Limb (tissue), 2 donors: Measurements from ENCODE around the gene PBX3.
A peak's percentile ranks its signal among the peaks of the same experiment; 100 is the strongest.

Experiments
- DNase-seq, 2 donors: peaks; one replicate each; pipeline ENCODE4 v3.0.0-alpha.2; 2016; ENCODE audit errors: extremely low spot score in 2 of 2

PBX3 gene

DNA sequence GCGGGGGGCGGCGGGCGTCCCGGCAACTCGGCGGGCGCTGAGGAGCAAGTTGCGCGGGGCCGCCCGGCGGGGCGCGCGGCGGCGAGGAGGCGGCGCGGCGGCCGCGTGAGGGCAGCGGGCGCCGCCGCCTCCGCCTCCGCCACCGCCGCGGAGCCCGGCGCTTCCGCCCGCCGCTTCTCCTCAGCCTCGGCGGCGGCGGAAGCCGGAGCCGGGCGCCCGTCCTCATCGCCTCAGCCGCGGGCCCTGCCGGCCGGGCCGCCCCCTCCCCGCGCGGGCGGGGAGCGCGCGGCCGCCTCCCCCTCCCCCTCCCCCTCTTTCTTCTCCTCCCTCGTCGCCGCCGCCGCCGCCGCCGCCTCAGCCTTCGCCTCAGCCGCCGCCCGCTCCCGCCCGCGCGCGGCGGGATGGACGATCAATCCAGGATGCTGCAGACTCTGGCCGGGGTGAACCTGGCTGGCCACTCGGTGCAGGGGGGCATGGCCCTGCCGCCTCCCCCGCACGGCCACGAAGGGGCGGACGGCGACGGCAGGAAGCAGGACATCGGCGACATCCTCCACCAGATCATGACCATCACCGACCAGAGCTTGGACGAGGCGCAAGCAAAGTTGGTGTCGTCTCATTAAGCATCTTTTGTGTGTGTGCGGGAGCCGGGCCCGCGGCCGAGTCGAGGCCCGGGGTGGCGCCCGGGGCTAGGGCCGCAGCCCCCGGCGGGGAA is at the start of gene PBX3:
PBX3 (plus strand) TSS at position 321 of the 712 bp plus-strand sequence.
- DNase-seq: peak; percentile 34 to 83

DNA sequence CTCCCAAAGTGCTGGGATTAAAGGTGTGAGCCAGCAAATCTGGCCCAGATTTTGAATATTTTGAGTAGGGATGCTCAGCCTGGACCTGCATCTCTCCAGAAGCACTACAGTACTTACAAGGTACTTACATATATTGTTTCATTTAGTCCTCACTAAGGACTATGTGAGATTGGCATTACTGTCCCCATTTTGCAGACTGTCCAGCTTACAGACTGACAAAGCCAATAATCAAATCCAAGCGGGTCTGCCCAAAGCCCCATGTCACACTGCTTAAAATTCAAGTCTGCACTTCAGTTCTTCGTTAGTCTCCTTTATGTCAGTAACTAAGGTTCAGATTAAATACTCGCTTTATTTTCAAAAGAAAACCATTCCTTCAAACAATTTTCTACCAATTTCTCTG is 47.3 kb upstream of the PBX3 start:
- DNase-seq: no peak

DNA sequence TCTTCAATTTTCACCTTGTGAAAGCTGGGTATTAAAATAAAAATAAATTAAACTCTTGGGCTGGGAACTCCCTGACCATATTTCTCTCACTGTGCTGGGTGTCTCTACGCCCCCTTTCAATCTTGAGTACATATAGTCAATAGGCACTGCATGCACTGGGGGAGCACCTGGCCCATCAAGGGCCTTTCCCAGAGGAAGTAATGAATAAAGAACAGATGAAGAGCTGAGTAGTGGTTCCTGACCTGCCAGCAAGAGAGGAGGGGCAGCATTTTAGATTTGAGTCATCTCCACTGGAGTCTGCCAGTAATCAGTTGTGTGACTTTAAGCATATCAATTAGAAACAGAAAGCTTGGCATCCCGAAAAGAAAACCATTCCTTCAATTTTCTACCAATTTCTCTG is 46.4 kb upstream of the PBX3 start:
- DNase-seq: no peak

DNA sequence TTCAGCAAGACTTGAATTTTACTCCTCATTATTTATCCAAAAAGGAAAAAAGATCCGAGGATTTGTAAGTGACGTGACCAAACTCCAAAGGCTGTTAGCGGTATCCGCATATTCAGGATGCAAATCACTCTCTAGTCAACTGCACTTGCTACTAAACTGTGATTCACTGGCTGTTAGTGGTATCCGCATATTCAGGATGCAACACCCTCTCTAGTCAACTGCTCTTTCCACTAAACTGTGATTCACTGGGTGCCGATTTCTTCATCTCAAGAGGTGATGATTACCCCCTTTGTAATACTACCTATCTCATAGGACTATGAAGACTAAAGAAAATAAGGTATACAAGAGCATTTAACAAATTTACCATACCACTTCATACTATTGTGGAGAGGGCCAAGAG is 45.8 kb upstream of the PBX3 start:
- DNase-seq: no peak

DNA sequence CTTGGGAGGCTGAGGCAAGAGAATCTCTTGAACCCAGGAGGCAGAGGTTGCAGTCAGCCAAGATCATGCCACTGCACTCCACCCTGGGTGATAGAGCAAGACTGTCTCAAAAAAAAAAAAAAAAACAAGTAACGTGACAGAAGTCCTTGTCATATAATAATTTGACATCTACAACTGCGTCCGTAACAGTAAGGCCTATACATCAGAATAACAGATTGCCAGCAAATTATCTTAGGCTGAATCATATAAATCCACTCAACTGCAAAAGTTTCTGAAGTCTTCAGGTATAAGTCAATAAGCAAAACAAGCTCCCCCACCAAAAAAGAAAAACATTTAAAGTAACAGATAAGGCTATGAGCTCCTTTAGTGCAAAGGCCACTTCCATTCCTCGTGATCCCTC is 43.5 kb upstream of the PBX3 start:
- DNase-seq: no peak

DNA sequence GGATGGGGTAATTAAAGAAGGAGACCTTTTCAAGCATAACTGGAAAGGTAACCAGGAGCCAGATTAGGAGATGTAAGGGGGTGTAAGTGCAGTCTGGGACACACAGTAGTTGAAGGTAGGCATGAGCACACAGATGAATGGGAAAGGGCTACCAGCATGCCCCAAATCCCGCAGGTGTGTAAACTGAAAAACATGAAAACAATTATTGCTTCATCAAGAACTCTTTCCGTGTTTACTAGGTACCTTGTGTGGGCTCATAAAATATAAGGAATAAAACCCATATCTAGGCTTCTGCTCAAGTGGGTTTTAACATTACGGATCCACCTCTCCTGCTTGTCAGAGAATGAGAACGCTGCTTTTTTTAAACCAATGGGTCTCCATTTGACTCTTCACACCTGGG is 41.3 kb upstream of the PBX3 start:
- no peak for DNase-seq

DNA sequence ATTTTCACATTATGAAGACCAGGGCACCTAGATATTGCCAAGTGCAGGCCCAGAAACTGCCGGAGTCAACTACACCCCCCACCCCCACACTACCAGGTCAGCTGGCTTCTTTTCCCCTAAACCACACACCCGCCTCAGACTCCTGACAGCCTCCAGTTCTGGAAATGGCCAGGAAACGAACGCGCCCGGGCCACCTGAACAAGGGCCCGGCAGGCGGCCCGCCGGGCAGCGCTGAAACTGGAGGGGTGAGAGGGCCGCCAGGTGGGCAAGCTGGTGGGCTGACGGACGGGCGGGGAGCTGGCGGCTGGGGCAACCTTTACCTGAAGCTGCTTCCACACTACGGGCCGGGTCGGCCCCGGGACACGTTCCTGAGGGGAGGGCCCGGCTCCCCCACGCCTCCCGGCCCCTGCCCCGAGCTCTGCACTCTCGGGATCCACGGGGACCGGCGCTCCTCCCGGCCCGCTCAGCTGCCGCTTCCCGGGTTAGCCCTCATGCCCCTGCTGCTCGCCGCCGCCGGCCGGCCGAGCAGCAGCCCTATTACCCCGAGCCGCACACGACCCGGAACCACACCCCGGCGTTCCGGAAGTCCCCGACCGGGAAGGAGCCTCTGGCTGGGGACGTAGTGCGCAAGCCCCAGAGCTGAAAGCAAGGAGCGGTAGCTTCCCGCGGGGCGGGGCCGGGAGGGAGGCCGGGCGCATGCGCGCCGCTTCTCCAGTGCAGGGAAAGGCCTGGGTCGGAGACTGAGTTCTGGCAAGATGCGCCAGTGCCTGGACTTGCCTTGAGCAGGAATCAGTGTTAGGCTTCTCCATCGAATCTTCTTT is 40.3 kb upstream of the PBX3 start, which contains the start of gene MAPKAP1:
MAPKAP1 (minus strand) TSS at position 558 of the 821 bp plus-strand sequence. CDS start 34,634 bp downstream, outside the sequence.
- DNase-seq: peak; percentile 96 to 97

DNA sequence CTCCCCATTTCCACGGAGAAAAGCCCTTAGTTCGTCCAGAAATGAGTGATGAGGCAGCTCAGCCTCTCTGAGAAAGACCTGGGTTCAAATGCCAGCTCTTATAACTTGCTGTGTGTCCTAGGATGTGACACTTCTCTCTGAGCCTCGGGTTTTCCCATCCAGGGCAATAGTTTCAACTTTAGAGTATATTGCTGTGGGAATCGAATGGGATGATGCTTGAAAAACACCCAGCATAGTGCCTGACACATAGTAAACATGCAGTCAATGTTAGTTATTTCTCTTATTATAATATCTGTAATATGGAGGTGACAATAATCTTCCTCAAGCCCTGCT is 39.7 kb upstream of the PBX3 start:
- no peak for DNase-seq

DNA sequence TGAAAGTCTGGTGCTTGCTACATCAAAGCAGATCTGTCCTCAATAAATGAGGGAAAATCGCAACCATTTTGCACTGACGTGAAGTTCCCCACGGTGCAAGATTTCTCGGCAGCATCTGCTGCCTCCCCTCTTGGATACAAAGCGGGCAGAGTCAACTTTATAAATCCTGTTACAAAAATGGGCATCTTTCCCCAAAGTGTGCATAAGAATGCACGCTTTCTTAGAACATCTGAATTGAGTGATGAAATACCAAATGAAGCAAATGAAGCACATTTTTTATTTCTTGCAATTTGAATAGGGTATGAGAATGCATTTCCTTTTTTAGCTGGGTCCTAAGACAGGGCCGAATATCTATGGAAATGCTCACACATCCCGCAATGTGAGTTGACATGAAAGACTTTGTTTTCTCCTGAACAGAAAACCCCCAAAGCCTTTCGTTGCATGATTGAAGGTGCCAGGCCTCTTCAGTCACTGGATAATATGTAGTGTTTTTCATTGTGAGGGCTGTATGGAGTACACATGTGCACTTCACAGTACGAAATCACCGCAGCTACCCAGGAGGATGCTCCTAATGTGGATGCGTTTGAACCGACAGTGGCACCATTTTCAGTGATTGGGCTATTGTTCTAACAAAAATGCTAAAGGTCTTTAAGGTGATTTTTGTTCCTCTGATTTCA is 20.6 kb upstream of the PBX3 start:
- no peak for DNase-seq

DNA sequence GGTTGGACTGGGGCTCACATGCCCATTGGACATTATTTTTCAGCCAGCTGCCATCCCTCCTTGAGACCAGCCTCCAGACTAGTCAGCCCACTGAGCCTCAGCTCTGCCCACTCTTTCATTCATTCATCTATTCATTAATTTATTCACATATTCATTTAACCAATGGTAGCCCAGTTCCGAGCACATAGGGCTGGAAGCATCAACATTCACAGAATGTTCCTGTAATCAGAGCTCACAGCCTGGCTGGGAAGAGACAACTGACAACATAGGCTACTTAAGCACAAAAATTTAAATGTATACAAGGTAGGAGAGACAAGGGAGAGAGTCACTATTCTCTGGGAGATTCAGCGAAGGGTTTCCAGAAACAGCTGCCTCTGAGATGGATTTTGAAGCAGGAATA is 17.0 kb upstream of the PBX3 start:
- DNase-seq: no peak

DNA sequence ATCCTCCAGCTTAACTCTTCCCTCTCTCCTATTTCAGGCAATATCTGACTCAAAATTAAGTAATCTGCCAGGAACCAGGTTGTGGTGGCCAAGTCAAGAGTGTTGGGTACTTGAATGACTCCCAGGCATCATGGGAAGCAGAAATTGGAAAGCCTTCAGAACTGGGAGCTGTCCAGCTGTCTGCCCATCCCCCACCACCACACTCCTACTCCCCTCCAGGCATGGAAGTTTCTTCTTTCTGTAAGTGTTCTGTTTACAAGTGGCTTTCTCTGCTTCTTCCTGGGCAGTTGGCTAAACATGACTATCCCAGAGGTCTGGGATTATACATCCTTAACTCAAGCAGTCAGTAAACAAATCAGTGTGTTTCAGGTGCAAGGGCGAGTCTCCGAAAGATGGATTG is 14.6 kb upstream of the PBX3 start:
- peak in 1 of 2 donors; percentile 34 for DNase-seq

DNA sequence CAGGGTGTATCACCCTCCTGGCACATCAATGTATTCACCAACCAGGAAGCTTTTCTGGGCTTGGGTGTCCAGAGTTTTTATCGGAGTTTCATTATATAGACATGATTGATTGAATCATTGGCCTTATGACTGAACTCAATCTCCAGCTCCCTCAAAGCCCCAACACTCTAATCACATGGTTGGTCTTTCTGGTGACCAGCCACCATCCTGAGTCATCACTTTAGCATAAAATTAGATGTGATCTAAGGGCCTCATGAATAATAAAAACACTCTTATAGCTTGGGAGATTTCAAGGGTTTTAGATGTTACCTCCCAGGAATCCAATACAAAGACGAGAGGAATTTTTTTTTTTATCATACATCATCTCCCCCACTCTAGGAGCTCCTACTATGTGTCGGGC is 7.7 kb upstream of the PBX3 start:
- no peak for DNase-seq

DNA sequence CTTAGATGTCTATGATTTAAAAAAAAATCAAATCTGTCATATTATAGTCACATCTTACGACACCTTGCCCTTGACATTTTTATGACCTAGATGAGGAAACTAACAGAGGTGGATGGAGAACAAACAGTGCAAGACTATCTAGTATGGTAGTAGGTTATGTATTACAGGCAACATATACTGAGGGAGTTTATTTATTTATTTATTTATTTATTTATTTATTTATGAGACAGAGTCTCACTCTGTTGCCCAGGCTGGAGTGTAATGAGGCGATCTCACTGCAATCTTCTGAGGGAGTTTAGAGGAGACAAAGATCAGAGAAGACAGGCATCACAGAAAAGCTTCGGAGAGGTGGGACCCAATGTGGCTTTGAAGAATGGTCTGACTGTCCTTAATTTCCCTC is 4.5 kb upstream of the PBX3 start:
- no peak for DNase-seq

DNA sequence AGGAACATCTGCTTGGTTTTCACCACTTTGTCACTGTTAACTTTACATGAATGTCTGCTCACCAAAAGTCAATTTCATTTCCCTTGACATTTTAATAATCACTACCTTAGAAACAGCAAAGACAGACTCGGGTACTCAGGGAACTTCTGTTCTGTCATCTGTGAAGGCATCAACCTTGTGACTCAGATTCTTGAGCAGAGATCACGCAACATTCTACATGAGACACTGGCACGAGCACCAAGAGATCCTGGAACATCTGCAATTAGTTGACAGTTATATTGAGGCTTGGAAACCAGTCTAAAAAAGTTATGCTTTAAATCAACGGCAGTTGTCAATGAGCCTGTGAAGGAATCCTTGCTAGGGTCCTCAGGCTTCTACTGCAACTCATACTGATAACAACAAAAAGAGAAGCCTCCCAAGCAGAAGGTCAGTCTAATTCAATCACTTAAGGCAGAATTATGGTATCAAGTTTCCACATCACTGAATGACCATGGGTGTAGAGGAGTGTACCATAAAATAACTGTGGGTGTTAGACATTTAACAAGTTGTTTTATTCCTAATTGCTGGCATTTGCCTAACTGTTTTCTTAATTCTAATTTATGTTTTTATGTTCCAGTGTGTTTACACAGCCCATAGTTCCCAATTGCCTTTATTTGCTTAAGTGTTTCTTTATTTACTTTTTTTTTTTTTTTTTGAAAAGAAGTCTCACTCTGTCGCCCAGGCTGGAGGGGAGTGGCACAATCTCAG is 3.3 kb upstream of the PBX3 start:
- no peak for DNase-seq

DNA sequence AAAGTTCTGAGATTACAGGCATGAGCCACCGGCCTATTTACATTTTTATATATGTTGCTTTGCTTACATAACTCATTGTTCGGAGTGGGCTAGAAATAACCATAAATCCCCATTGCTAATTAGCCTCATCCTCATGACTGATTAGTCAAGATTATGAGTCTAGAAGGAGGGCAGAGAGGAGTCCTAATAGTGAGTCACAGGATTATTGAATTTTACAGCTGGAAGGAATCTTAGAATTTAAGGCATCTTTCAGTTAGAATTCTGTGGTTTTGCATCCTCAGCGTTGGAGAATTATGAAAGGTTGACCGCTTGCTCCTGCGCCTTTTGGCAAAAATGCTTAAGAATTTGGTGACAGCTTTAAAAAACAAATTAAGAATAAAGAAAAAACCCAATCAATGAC is 2.6 kb upstream of the PBX3 start:
- no peak for DNase-seq

DNA sequence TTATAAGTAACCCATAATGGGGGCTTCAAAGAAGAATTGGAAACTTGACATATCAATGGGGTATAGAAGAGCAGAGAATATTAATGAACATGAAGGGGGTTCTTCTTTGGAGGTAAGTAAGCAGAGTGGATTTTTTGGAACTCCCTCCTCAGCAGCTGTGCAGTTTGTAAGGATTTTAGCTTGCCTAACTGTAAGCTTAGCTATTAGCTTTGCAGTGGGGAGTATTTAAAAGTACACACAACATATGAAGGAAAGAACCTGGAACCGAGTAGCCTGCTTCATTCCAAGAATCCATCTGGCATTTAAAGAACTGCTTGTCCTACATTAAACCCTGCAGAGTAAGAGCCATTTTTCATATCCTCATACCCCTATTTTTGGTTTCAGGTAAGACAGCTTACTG is 2.2 kb upstream of the PBX3 start:
- no peak for DNase-seq

DNA sequence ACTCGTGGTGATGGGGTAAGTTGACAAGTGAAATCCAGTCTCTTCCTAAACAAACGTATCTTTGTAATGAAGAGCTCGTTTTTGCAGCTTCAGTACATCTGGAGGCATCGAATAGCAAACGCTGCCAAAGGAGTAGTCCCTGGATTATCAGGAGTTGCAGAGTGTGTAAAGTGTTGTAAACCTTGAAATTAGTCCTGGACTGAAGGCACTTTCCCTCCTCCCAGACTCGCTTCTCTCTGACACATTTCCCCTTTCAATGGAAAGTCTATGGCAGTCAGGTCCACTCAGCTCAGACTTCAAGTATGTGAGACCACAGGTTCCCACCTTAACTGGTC is 1.5 kb upstream of the PBX3 start:
- DNase-seq: no peak

DNA sequence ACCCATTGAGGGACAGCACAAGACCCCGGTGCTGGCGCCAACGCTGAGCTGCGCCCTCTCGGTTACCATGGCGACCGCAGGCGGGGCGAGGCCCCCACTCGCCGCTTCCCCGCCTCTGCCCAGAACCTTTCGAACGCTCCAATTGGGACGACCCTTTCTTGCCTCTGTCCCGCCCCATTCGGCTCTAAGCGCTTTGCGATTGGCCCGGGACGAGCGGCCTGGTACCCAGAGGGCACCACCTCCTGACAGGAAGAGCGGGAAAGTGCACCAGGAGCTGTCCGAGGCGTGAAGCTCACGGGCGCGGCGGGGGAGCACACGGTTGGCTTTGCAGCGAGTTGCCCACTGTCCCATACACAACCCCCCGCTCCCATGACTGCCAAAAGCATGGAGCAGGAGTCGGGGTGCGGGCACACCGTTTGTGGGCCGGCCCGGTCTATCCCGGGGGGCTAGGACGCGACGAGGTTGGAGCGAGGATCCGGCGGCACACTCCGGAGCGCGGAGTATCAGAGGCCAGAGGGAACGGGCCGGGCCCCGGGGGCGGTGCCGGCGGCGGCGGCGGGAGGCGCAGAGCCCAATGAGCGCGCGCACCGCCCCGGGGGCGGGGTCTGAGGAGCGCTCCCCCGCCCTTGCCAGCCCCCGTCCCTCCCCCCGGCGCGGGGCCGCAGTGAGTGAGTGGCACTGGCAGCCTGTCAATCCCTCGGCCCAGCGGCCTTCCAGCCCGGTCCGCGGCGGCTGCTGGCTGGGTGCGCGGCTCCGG is 978 bp upstream of the PBX3 start:
- peak; percentile 93 to 95 for DNase-seq

DNA sequence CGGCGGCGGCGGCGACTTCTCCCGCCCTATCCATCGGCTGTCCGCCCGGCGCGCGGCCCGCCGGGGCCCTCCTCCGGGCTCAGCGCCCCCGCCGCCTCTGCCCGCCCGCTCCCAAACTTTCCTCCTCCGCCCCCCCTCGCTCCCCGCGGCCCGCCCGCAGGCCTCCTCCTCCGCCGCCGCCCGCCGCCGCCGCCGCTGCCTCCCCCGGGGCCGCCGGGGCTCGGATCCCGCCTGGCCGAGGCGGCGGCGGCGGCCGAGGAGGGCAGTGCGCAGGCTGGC is 460 bp upstream of the PBX3 start:
- DNase-seq: no peak

DNA sequence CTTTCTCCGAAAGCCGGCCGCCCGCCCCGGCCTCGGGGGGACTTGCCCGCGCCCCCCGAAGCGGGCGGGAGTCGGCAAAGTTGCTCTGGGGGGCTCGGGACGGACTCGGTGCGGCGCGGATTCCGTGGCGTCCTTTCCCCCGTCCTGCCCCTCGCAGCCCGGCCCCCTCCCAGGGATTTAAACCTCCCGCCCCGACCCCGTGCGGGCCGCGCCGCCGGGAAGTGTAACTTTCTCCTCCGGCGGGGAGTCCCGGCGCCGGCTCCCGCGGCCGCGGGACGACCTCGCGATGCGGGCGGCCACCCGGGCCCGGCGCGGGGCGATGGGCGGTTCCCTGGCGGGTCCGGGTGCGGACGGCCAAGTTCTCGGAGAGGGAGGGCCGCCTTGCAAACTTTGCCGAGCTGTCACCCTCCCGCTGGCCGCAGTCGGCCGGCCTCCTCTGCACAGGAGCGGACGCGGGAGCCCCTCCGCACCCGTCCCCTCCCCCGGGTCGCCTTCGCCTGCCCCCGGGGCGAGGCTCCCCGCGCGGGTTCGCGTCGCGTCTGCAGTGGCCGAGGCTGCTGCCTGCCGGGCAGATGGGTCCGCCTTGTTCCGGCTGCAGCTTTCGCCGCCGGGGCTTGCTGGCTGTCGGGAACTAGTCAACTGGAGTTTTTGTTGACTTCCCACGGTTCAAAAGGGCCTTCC is 732 bp downstream of the PBX3 start:
- peak in 1 of 2 donors; percentile 72 for DNase-seq
